Measurements from ENCODE around the gene LHX5.

- TF ChIP-seq TAF1 (IDR thresholded peaks at IDR 0.05; ENCODE audit: borderline replicate concordance, low read depth, low read length): no peak
- TF ChIP-seq POLR2A (IDR thresholded peaks at IDR 0.05; ENCODE audit: low read depth, low read length): no peak
- TF ChIP-seq POLR2AphosphoS5 (IDR thresholded peaks at IDR 0.05; ENCODE audit: low read depth, low read length): no peak
These were observed 26.8 kb upstream of the LHX5 start for GRCh38 chr12:113498490-113498889.
